K562 (cell line): ENCODE measurements around the gene PNMA8A. TPM values are rescaled to one million over a fixed set of nuclear protein-coding genes. Genes with fewer than 3 reads are reported as not detected.

Source experiments
- ATF7 ChIP-seq: fragments of 450-650 bp; IDR thresholded peaks from 2 replicates; pipeline ENCODE4 v1.7.1; 2014; ENCODE audit warnings: mild to moderate bottlenecking, moderate library complexity
- BMI1 ChIP-seq: fragments of 150-350 bp; IDR thresholded peaks from 2 replicates; pipeline ENCODE4 v1.6.1; 2014; ENCODE audit warnings: low read length
- HMG20A ChIP-seq: fragments of 450-650 bp; formaldehyde crosslinking; conservative IDR thresholded peaks from 2 replicates; pipeline ENCODE4 v1.4.0; 2020; ENCODE audit warnings: mild to moderate bottlenecking, mixed read lengths
- POLR2A ChIP-seq: fragments of 450-650 bp; conservative IDR thresholded peaks from 2 replicates; pipeline ENCODE4 v1.6.1; 2016
- SMC3 ChIP-seq: conservative IDR thresholded peaks from 2 replicates; pipeline ENCODE4 v1.6.1; 2011; ENCODE audit warnings: low read depth, low read length, improper control_type of control experiment; ENCODE audit not compliant: insufficient read depth
- TFAP4 ChIP-seq: sonication (generic); formaldehyde crosslinking; IDR thresholded peaks from 2 replicates; pipeline ENCODE4 v1.8.0; 2022; ENCODE audit warnings: missing genetic modification reagents, mild to moderate bottlenecking, moderate library complexity, borderline replicate concordance
- polyA plus RNA-seq, 8 experiments: library from polyadenylated mRNA; depleted of rRNA in 4 of 8; stranded (reverse) in 5 of 8; unstranded in 3 of 8; fragments of >200 nt; fragmentation: Nextera tagmentation in 2 of 8; fragmentation: Illumina TruSeq in 1 of 8; extraction: Ambion mirVana in 2 of 8; extraction: Trizol in 1 of 8; gene quantifications; 2 replicates each; pipeline versions ENCODE4 v1.2.1 to v1.2.3, GENCODE V29; 2011 to 2014; ENCODE audit warnings: inconsistent platforms in 1 of 8, missing spikeins in 1 of 8
- total RNA-seq, 7 experiments: library from RNA; depleted of rRNA in 6 of 7; stranded (reverse); fragments of >200 nt in 6 of 7; fragmentation: Illumina TruSeq in 2 of 7; extraction: Trizol in 2 of 7; gene quantifications; 2 replicates each; pipeline versions ENCODE4 v1.2.1 to v1.2.3, GENCODE V29; 2011 to 2021; ENCODE audit warnings: low replicate concordance in 1 of 7
- TF ChIP-seq, protein P1 (sequence below), 2 experiments: fragments of 250-450 bp in 1 of 2; fragments of 450-650 bp in 1 of 2; sonication (Bioruptor Pico) in 1 of 2; IDR thresholded peaks; 2 replicates each; pipeline versions ENCODE4 v1.6.1 to v1.8.0; 2016 to 2021; ENCODE audit warnings: mild to moderate bottlenecking in 2 of 2, moderate library complexity in 2 of 2, missing compliant biosample characterization in 1 of 2, missing genetic modification characterization in 1 of 2
- TF ChIP-seq, protein P2 (sequence below): fragments of 450-650 bp; IDR thresholded peaks from 2 replicates; pipeline ENCODE4 v1.7.0; 2016; ENCODE audit warnings: borderline replicate concordance
- TF ChIP-seq, protein P3 (sequence below): fragments of 450-650 bp; IDR thresholded peaks from 2 replicates; pipeline ENCODE4 v1.6.1; 2016; ENCODE audit warnings: borderline replicate concordance
- TF ChIP-seq, protein P4 (sequence below), 3 experiments: IDR thresholded peaks in 2 of 3; conservative IDR thresholded peaks in 1 of 3; 2 replicates each; pipeline ENCODE4 v1.5.1; 2011 to 2012; ENCODE audit warnings: low read length in 3 of 3, mild to moderate bottlenecking in 3 of 3, control low read depth in 2 of 3, improper control_type of control experiment in 1 of 3, inconsistent platforms in 1 of 3, low read depth in 1 of 3, mixed read lengths in 1 of 3, moderate library complexity in 1 of 3; ENCODE audit not compliant: insufficient read depth in 2 of 3

Gene PNMA8A
- total and polyA plus RNA-seq, 9 of the 15 experiments (the other 6 are each of a cell fraction or from before 2014, with no cell fraction given): 6.6 to 23.8 (median 14.9) TPM

DNA sequence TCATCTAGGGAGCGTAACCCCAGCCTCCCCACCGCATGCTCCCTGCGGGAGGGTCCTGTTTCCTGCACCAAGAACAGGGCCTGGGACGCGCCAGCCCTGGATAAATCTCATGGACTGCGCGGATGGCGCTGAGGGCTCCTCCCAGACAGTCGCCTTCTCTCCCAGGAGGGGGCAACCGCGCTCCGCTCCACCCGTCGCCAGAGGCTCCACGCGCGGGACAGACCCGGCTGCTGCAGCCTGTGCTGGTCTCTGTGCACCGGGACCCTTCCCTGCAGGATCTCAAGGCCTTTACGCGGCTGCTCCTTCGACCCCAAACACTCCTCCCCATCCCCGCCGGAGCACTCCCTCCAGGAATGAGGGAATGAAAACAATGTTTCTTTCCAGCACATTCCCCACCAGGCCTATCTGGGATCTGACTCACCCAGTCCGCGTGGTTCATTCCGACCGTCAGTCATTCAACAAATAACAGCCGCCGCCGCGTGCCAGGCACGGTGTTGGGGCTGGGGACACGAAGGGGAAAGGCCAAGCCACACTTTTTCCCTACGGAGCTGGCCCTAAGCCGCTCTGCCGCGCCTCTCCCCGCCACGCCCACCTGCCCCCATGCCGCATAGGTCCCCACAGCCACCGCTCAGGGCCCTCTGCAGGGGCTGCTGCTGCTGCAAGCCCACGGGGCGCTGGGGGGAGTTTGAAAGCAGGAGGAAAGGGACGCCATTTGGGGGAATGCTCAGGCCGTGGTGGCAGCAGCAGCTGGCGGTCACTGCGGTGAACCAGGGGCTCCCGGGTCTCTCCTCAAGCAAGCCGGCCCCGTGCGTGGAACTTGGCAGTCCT, 18.3 kb upstream of the PNMA8A start (continued):
- TF ChIP-seq, protein P1, sequence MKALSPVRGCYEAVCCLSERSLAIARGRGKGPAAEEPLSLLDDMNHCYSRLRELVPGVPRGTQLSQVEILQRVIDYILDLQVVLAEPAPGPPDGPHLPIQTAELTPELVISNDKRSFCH (CRISPR knock-in tag; IDR thresholded peaks at IDR 0.05): no peak
- TF ChIP-seq, protein P1 (tag; IDR thresholded peaks at IDR 0.05): no peak
- no peak for TF ChIP-seq BMI1
- TF ChIP-seq, protein P2, sequence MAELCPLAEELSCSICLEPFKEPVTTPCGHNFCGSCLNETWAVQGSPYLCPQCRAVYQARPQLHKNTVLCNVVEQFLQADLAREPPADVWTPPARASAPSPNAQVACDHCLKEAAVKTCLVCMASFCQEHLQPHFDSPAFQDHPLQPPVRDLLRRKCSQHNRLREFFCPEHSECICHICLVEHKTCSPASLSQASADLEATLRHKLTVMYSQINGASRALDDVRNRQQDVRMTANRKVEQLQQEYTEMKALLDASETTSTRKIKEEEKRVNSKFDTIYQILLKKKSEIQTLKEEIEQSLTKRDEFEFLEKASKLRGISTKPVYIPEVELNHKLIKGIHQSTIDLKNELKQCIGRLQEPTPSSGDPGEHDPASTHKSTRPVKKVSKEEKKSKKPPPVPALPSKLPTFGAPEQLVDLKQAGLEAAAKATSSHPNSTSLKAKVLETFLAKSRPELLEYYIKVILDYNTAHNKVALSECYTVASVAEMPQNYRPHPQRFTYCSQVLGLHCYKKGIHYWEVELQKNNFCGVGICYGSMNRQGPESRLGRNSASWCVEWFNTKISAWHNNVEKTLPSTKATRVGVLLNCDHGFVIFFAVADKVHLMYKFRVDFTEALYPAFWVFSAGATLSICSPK: no peak
- TF ChIP-seq POLR2A: no peak
- TF ChIP-seq, protein P3, sequence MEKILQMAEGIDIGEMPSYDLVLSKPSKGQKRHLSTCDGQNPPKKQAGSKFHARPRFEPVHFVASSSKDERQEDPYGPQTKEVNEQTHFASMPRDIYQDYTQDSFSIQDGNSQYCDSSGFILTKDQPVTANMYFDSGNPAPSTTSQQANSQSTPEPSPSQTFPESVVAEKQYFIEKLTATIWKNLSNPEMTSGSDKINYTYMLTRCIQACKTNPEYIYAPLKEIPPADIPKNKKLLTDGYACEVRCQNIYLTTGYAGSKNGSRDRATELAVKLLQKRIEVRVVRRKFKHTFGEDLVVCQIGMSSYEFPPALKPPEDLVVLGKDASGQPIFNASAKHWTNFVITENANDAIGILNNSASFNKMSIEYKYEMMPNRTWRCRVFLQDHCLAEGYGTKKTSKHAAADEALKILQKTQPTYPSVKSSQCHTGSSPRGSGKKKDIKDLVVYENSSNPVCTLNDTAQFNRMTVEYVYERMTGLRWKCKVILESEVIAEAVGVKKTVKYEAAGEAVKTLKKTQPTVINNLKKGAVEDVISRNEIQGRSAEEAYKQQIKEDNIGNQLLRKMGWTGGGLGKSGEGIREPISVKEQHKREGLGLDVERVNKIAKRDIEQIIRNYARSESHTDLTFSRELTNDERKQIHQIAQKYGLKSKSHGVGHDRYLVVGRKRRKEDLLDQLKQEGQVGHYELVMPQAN: no peak
- TF ChIP-seq SMC3: 0 out of 2 replicates have a peak, but pooled peaks have one; percentile 47
- TF ChIP-seq HMG20A (CRISPR knock-in tag): no peak
- TF ChIP-seq, protein P4, sequence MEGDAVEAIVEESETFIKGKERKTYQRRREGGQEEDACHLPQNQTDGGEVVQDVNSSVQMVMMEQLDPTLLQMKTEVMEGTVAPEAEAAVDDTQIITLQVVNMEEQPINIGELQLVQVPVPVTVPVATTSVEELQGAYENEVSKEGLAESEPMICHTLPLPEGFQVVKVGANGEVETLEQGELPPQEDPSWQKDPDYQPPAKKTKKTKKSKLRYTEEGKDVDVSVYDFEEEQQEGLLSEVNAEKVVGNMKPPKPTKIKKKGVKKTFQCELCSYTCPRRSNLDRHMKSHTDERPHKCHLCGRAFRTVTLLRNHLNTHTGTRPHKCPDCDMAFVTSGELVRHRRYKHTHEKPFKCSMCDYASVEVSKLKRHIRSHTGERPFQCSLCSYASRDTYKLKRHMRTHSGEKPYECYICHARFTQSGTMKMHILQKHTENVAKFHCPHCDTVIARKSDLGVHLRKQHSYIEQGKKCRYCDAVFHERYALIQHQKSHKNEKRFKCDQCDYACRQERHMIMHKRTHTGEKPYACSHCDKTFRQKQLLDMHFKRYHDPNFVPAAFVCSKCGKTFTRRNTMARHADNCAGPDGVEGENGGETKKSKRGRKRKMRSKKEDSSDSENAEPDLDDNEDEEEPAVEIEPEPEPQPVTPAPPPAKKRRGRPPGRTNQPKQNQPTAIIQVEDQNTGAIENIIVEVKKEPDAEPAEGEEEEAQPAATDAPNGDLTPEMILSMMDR (IDR thresholded peaks at IDR 0.05 in 2 of 3, conservative IDR thresholded peaks at IDR 0.05 in 1 of 3; ENCODE audit: insufficient read depth in 2 of 3, low read depth in 1 of 3, low read length in 3 of 3): peak; percentile 47 to 62 (median 51)
- TF ChIP-seq ATF7: no peak
- no peak for TF ChIP-seq TFAP4 (CRISPR knock-in tag)
